ENCODE data around the gene DNAI4.

DNA sequence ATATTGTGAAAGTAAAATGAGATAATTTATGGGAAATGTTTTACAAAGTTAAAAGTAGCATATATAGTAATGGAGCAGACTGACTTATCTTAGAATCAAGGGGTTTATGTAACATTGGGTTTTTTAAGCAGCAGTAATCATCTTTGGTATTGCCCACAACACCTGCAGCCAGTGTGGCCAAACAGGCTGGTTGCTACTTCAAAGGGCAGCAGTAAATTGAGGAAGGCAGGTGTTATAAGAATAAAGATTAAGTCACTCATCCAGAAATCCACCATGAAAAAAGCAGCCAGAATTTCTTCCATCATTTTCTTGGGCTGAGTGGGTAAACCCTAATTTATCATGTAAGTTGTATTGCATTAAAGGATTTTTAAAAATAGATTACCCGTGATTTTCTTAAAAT lies 155.7 kb downstream of the DNAI4 start:
- TF ChIP-seq, protein P1, sequence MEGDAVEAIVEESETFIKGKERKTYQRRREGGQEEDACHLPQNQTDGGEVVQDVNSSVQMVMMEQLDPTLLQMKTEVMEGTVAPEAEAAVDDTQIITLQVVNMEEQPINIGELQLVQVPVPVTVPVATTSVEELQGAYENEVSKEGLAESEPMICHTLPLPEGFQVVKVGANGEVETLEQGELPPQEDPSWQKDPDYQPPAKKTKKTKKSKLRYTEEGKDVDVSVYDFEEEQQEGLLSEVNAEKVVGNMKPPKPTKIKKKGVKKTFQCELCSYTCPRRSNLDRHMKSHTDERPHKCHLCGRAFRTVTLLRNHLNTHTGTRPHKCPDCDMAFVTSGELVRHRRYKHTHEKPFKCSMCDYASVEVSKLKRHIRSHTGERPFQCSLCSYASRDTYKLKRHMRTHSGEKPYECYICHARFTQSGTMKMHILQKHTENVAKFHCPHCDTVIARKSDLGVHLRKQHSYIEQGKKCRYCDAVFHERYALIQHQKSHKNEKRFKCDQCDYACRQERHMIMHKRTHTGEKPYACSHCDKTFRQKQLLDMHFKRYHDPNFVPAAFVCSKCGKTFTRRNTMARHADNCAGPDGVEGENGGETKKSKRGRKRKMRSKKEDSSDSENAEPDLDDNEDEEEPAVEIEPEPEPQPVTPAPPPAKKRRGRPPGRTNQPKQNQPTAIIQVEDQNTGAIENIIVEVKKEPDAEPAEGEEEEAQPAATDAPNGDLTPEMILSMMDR (IDR thresholded peaks at IDR 0.05) = no peak
- TF ChIP-seq POLR2AphosphoS5 (IDR thresholded peaks at IDR 0.05) (no peak), POLR2A (IDR thresholded peaks at IDR 0.05; ENCODE audit: low read depth) (no peak), EP300 (IDR thresholded peaks at IDR 0.05) (no peak)
